T-helper 9 cell (primary cell): ENCODE results near the gene DGCR6L.
"Not testable (repeated sequence)": the region's sequence is repeated elsewhere in the genome, so short reads cannot be mapped to it uniquely, and the experiment has no call there.

Experiments
- DNase-seq: peaks from one replicate; pipeline ENCODE4 v3.0.0-alpha.2; 2020

The DGCR6L gene

GRCh38 chr22:20324139-20324516, 4.3 kb upstream of the DGCR6L start:
- DNase-seq: no peak

DNA sequence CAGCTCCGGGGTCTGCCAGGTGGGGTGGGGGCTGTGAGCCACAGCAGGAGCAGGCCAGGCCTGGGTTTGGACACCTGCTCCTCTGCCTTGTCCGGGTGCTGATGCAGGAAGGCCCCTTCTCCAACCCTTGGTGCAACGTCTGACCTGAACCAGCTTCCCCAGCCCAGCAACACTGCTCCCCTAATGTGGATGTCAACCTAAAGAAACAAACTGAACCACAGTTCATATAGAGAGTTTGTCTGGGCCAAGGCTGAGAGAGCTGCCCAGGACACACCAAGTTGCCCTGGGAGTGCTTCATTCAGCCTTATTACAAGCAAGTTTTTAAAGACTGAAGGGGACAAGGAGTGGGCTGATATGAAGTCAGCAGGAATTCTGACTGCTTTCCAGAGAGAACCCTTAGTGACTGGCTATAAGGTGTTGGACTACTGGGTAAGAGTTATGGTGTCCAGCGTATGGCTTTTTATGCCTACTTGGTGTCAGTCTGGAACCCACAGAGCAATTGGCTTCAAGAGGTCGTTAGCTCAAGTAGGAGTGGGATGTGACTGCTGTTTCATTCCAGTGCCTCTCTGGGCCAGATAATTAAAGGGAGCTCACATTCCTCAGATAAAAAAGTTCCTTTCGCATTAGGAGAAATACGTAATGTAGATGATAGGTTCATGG, 1.8 kb upstream of the DGCR6L start:
- DNase-seq: not testable (repeated sequence)

DNA sequence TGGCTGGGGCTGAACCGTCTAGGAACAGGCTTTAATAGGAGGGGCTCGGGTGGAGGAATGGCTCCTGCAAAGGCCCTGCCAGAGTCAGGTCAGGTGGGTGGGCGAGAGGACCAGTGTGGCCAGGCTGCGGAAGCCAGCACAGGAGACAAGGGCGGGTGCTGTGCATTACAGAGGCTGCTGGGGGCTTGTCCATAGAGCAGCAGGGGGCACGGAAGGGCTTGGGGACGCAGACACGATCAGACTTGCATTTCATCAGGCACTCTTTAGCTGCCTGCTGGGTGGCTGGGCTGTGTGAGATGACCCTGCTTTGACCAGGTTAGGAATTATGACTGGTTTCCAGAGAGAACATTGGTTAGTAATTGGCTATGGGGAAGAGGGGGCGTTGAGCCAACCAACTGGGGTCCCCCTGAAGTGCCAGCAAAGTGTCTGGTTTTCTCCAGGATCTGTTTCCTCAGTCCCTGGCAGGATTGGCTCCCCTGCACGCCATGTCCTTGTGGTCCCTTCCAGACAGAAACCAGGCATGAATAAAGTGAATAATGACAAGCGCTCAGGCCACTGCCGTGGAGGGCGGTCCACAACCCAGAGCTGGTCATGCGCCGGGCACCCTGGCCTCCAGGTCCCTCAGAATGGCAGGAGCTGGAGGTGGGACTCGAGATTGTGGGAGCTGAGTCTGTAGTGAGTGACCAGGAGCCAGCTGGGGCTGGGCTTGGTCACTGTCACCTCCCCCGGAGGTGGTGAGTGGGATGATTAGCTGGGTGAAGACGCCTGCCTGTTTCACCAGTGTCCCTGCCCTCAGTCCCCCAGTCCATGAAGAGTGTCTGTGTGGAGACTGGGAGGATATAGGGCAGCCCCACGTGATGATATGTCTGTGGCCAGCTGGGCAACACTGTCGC, 1.0 kb upstream of the DGCR6L start:
- not testable (repeated sequence) for DNase-seq

GRCh38 chr22:20319041-20319744, 667 bp downstream of the DGCR6L start:
- no peak for DNase-seq

- DNase-seq: not testable (repeated sequence)
These were observed 1.7 kb downstream of the DGCR6L start for GRCh38 chr22:20318043-20318688.

- DNase-seq: not testable (repeated sequence)
These were observed 2.3 kb downstream of the DGCR6L start for GRCh38 chr22:20317402-20318042.

DNA sequence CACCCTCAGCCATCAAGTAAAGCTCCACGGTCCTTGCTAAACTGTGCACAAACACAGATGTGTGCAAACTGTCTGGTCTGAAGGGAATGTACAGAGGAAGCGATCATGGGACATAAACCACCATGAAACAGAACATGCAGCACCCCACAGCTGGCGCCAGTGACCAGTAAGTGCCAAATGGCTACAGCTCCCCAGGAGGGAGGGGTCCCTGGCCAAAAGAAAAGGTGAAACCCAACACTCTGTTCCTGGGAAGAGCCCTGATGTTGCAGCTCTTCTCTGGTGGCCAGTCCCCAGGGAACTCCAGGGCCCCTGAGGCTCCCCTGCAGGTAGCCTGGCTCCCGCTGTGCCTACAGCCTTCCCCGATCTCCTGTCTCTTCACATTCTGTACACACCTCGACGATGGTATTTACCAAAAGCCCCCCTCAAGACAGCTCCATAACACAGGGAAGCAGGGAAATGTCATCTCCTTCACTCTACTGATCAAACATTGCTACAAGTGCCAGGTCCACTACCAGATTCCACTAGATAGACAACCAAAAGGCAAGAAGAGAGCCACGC, 2.9 kb downstream of the DGCR6L start:
- DNase-seq: no peak

DNA sequence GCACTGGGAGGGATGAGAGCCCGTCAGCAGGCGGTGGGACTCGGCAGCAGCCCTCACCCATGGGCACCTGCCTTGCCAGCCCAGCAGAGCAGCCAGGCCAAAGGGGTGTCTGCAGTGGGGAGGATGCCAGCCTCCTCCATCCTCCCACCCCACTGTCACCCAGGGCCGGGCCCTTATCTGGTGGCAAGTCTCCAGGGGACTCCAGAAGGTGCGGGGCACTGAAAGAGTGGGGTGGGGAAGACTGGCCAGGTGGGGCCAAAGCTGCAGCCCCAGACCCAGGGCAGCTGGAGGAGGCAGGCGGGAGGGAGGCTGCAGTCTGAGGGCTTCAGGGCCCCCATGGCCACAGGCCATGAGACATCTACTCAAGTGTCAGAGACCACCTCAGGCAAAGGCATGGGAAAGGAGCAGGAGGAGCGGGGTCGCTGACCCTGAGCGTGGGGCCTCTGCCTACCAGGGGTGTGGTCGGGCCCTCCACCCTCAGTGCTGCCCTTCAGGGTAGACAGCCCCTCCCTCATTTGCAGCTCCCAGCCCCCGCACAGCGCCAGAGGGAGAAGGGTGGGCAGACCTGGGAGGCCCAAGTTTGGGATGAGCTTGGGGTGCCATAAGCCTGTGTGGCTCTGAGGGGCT, 3.5 kb downstream of the DGCR6L start:
- no peak for DNase-seq

DNA sequence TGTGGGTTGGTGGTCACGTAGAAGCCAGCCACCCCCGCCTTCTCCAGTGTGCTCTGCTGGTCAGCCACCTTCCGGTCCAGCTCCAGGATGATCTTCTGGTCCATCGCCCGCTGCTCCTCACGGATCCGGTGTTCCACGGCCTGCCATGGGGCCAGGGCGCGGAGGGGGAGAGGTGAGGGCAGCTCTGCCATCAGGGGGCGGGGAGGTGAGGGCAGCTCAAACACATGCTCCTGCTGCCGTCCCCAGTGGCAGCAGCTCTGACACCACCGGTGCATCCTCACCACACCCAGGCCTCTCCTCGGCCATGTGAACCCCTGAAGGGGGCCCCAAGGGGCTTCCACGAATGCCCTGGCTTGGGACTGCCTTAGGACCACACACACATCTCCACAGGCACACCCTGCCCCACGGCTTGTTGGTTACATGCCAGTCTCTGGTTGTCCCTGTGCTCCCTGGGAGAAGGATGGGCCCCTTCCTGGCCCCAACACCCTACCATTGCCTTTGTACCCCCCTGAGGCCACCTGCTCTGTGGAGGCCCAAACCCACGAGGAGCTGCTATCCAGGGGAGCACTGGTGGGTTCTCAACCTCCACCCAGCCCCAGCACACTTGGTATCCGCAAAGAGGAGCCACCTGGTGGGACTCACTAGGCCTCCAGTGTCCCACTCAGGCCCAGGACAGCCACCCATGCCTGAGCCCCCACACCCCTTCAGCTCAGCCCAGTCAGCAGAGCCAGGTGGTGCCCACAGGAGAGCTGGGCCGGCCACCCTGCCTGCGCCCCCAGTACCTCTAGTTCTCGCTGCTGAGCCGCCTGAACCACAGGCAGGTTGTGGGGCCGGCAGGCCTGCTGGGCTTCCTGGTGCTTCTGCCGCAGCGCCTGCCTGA, 4.3 kb downstream of the DGCR6L start:
- no peak for DNase-seq

GRCh38 chr22:20314741-20315336, 5.0 kb downstream of the DGCR6L start:
- DNase-seq: not testable (repeated sequence)

- DNase-seq: not testable (repeated sequence)
These were observed 5.7 kb downstream of the DGCR6L start for GRCh38 chr22:20314206-20314605.

GRCh38 chr22:20313306-20314077, 6.4 kb downstream of the DGCR6L start:
- not testable (repeated sequence) for DNase-seq

DNA sequence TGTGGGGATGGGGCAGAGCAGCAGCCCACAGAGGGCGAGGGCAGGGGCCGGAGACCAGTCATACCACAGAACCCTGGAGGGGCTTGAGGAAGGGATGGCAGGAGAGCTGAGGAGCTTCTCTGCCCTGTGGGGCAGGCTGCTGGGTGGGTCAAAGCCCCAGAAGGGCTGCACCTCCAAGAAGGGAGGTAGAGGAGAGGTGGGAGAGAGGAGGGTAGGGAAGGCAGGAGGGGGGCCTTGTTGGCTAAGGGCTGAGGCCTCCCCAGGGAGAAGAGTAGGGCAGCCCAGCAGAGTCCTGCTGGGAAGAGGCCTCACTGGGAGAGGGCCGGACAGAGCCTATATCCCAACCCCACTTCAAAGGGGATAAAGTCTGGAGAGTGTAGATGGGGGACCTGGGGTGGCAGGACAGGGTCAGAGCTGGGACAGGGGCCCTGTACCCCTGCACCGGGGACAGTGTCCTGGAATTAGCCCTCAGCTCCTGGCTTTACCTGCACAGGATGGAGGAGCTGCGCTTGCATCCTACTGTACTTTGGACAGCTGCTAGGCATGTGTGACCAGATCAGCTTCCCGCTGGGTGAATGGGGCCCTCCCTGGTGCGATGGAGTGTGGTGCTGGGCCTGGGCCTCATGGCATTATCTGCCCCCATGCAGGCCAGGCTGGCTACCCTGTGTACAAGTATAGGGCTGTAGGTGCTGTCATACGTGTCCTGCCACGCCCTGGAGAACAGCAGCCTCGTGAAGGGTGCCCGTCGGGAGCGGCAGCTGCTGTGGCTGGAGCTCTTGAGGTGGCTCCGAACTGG, 7.3 kb downstream of the DGCR6L start:
- no peak for DNase-seq

DNA sequence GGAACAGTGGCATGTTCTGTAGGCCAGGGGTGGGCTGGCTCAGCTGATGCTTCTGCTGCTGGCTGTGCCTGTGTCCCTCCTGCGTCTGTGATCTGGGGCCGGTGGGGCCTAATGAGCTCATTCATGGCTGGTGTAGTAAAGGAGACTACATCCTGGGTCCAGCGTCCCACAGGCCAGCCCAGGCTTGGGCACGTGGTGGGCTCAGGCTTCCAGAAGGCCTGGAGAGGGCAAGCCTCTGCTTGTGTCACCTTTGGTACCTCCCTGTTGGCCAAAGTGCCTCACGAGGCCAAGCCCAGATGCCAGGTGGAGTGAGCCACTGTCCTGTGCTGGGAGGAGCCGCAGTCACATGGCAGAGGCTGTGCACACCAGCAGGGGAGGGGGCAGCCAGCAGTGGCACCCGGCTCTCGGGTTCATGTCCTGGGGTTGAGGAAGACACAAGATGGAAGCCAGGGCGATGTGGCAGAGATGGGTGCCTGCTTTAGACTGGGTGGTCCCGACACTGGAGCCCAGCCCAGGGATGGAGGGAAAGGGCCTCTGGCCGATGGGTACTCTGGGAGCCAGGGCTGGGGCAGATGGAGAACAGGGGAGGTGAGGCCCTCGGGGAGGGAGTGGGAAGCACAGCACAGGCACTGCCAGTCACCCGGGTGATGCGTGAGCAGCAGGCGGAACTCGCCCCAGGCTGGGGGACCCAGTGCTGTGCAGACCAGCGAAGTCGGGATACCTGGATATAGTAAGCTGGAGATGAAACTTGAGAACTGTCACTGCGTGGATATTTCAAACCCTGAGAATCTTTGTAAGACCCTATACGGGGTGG, 8.4 kb downstream of the DGCR6L start:
- DNase-seq: not testable (repeated sequence)

DNA sequence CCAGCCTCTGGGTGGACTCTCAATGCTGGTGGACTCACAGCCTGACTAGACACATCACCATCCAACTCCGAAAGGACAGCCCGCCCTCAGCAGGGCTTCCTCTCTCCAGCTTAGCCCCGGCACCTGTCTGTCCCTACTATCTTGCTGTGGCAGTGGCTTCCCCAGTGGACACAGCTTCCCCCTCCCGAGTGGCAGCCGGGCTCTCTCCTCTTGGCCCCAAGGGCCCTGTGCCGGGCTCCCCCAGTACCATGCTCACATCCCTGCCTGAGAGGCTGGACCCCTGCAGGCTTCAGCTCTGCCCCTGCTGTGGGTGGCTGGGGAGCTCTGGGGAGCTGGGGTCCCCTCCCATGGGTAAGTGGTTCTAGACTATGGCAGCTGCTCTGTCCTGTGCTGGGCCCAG, 9.1 kb downstream of the DGCR6L start:
- not testable (repeated sequence) for DNase-seq

DNA sequence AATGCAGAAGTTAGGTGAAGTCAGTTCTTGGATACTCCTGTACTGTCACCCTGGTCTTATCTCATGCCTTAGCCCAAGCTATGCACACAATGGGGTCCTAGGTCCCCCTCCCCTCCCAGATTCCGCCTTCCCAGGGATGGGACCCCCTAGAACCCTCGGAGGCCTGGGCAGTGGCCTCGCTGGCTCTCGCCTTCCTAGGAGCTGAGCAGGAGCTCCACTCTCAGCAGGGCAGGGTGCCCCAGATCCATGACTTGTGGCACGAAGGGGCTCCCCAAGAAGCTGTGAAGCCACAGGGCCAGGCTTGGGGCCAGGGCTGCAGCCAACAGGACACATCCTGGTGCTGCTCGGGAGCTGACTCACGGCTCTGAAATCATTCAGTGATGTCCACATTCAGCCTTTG, 9.7 kb downstream of the DGCR6L start:
- DNase-seq: not testable (repeated sequence)
